Osteocyte (in vitro differentiated cells): ENCODE results near the gene CTNNA1. TPM values are rescaled to one million over a fixed set of nuclear protein-coding genes. Genes with fewer than 3 reads are reported as not detected.

Source experiments
- DNase-seq: peaks from one replicate; pipeline ENCODE4 v3.0.0; 2021; ENCODE audit warnings: mixed read lengths; ENCODE audit not compliant: unreplicated experiment; ENCODE audit errors: extremely low spot score
- H3K27ac Mint-ChIP-seq: one replicate; pipeline ENCODE4 v1.8.0; 2021; ENCODE audit warnings: mild to moderate bottlenecking, mixed read lengths; ENCODE audit not compliant: unreplicated experiment
- H3K27me3 Mint-ChIP-seq: one replicate; pipeline ENCODE4 v1.8.0; 2021; ENCODE audit warnings: mixed read lengths; ENCODE audit not compliant: unreplicated experiment
- H3K36me3 Mint-ChIP-seq: one replicate; pipeline ENCODE4 v1.8.0; 2021; ENCODE audit warnings: mixed read lengths; ENCODE audit not compliant: unreplicated experiment
- H3K4me1 Mint-ChIP-seq: one replicate; pipeline ENCODE4 v1.8.0; 2021; ENCODE audit warnings: mixed read lengths; ENCODE audit not compliant: unreplicated experiment
- H3K4me3 Mint-ChIP-seq: one replicate; pipeline ENCODE4 v1.8.0; 2021; ENCODE audit warnings: mild to moderate bottlenecking, moderate library complexity, mixed read lengths; ENCODE audit not compliant: unreplicated experiment
- H3K9me3 Mint-ChIP-seq: one replicate; pipeline ENCODE4 v1.8.0; 2021; ENCODE audit warnings: mixed read lengths; ENCODE audit not compliant: unreplicated experiment
- total RNA-seq: library from RNA; stranded (reverse); gene quantifications from 2 replicates; pipeline ENCODE4 v1.2.1, GENCODE V29; 2021
- TF ChIP-seq, protein P1 (sequence below): fragments of 200-600 bp; sonication (generic); IDR thresholded peaks from 2 replicates; pipeline ENCODE4 v1.5.0; 2021; ENCODE audit warnings: antibody characterized with exemption, mild to moderate bottlenecking, moderate library complexity

Gene CTNNA1
- total RNA-seq, 1 donor from 2014 or later, result 375 TPM

DNA sequence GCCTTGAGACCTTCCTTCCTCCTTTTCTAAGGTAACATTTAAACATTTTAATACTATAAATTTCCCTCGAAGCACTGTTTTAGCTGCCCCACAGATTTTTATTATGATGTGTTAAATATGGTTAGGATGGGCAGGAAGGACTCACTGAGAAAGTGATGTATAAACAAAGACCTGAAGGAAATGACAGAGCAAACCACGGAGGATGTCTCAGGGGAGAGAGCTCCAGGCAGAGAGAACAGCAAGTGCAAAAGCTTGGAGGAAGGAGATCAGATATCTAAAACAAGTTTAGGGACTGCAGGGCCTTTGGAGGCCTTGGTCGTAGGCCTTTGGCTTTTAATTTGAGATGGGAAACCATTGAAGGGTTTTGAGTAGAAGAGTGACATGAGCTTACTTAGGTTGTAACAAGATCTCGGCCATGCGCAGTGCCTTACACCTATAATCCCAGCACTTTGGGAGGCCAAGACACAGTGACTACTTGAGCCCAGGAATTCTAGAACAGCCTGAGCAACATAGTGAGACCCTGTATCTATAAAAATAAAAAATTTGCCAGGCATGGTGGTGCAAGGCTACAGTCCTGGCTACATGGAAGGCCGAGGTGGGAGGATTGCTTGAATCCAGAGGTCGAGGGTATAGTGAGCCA is 157.4 kb downstream of the CTNNA1 start:
- TF ChIP-seq, protein P1, sequence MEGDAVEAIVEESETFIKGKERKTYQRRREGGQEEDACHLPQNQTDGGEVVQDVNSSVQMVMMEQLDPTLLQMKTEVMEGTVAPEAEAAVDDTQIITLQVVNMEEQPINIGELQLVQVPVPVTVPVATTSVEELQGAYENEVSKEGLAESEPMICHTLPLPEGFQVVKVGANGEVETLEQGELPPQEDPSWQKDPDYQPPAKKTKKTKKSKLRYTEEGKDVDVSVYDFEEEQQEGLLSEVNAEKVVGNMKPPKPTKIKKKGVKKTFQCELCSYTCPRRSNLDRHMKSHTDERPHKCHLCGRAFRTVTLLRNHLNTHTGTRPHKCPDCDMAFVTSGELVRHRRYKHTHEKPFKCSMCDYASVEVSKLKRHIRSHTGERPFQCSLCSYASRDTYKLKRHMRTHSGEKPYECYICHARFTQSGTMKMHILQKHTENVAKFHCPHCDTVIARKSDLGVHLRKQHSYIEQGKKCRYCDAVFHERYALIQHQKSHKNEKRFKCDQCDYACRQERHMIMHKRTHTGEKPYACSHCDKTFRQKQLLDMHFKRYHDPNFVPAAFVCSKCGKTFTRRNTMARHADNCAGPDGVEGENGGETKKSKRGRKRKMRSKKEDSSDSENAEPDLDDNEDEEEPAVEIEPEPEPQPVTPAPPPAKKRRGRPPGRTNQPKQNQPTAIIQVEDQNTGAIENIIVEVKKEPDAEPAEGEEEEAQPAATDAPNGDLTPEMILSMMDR, result no peak
- Mint-ChIP-seq H3K27me3 (no peaks in the 10 kb centered on the region), H3K36me3 (peaks cover 51% of the 10 kb centered on the region), H3K4me1 (peaks cover 3% of the 10 kb centered on the region), H3K27ac (no peak overlapping the region), H3K4me3 (no peak overlapping the region), H3K9me3 (no peaks in the 10 kb centered on the region)
- DNase-seq, result no peak

DNA sequence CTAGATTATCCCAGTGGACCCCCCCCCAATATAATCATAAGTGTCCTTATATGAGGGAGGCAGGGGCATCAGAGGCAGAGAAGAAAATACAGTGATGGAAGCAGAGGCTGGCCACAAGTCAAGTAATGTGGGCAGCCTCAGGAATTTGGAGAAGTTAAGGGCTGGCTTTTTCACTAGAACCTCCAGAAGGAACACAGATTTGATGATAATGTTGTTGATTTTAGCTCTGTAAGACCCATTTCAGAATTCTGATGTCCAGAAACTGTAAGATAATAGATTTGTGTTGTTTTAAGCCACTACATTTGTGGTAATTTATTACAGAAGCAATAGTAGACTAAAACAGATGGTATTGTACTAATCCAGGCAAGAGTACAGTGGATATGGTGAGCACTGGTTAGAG is 158.2 kb downstream of the CTNNA1 start:
- TF ChIP-seq, protein P1, result no peak
- Mint-ChIP-seq H3K27ac (no peak overlapping the region), H3K4me1 (peaks cover 2% of the 10 kb centered on the region), H3K27me3 (no peaks in the 10 kb centered on the region), H3K9me3 (no peaks in the 10 kb centered on the region), H3K36me3 (peaks cover 54% of the 10 kb centered on the region), H3K4me3 (no peak overlapping the region)
- DNase-seq, result no peak

DNA sequence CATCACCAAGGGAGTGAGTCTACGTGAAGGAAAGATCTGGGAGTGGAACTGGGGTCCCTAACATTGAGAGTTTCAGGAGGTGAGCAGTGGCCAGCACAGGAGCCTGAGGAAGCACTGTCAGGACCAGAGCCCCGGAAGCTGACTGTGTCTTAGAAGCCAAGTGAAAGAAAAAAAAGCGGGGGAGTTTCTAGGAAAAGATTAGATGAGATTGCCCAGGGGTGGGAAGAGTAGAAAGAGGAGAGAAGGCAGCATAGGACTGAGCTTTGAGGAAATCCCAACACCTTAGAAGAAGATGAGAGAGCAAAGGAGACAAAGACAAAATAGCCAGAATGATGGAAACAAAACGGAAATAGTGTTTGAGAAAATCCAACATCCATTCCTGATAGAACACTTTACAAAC is 158.9 kb downstream of the CTNNA1 start:
- Mint-ChIP-seq H3K9me3 (no peaks in the 10 kb centered on the region), H3K4me3 (no peak overlapping the region), H3K36me3 (peaks cover 48% of the 10 kb centered on the region), H3K27ac (peak overlapping the region; percentile 2), H3K4me1 (peaks cover 2% of the 10 kb centered on the region), H3K27me3 (no peaks in the 10 kb centered on the region)
- TF ChIP-seq, protein P1, result no peak
- no peak for DNase-seq

DNA sequence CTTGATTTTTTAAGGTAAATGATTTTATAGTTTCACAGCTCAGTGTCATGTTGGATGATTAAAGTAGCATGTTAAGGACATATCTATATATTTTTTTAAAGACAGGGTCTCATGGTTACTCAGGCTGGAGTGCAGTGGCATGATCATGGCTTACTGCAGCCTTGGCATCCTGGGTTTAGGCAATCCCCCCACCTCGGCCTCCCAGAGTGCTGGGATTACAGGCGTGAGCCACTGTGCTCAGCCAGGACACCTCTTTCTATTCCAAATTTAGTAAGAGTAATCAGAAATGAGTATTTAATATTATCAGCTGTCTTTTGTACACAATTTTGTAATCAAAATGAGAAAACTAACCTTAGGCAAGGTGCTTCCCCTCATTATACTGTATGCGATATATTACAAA is 160.5 kb downstream of the CTNNA1 start:
- Mint-ChIP-seq H3K9me3 (no peaks in the 10 kb centered on the region), H3K27me3 (no peaks in the 10 kb centered on the region), H3K4me1 (peaks cover 2% of the 10 kb centered on the region), H3K27ac (no peak overlapping the region), H3K4me3 (no peak overlapping the region), H3K36me3 (peaks cover 45% of the 10 kb centered on the region)
- TF ChIP-seq, protein P1, result no peak
- no peak for DNase-seq

DNA sequence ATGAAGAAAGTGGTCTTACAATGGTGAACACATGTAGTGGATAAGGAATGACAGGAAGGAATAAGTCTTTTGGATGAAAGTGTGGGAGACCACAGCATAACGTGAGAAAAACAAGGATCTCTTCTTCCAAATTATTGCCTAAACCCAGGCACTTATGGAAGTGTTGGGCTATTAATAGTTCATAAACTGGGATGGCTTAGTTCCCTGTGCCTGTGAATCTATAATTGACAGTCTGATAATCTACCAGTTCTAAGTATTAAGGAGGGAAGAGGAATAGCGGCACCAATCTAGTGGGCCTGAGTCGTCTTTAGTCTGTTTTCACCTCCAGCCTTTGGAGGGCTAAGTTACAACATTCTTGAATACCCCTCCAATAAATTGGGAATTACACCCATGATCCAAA is 161.1 kb downstream of the CTNNA1 start:
- H3K27ac Mint-ChIP-seq, result no peak overlapping the region
- peaks cover 2% of the 10 kb centered on the region for H3K4me1 Mint-ChIP-seq
- no peaks in the 10 kb centered on the region for H3K9me3 Mint-ChIP-seq
- no peak for DNase-seq
- H3K27me3 Mint-ChIP-seq, result no peaks in the 10 kb centered on the region
- TF ChIP-seq, protein P1, result no peak
- peaks cover 40% of the 10 kb centered on the region for H3K36me3 Mint-ChIP-seq
- H3K4me3 Mint-ChIP-seq, result no peak overlapping the region
